Breast epithelium (tissue), 3 donors: Measurements from ENCODE around the gene IFI27.

Experiments
- CTCF ChIP-seq, 3 donors: fragments of 450-650 bp; IDR thresholded peaks; one replicate each; pipeline ENCODE4 v1.5.1; 2016 to 2017; ENCODE audit warnings: antibody characterized with exemption in 3 of 3, mild to moderate bottlenecking in 3 of 3, moderate library complexity in 3 of 3
- POLR2AphosphoS5 ChIP-seq, 3 donors: sonication (generic); formaldehyde crosslinking; IDR thresholded peaks; one replicate each; pipeline ENCODE4 v1.6.1; 2017; ENCODE audit warnings: antibody characterized with exemption in 3 of 3

GRCh38 chr14:94109915-94110250 is 653 bp upstream of the IFI27 start:
- TF ChIP-seq CTCF (IDR thresholded peaks at IDR 0.05) (no peak), POLR2AphosphoS5 (IDR thresholded peaks at IDR 0.05) (no peak)
